Chondrocyte (in vitro differentiated cells): ENCODE results near the gene TIAM2. TPM values are rescaled to one million over a fixed set of nuclear protein-coding genes. Genes with fewer than 3 reads are reported as not detected.

Experiments
- DNase-seq: peaks from one replicate; pipeline ENCODE4 v3.0.0; 2021; ENCODE audit warnings: mixed read lengths, low spot score
- H3K27ac Mint-ChIP-seq: one replicate; pipeline ENCODE4 v1.8.0; 2021; ENCODE audit warnings: mild to moderate bottlenecking, moderate library complexity, mixed read lengths; ENCODE audit not compliant: unreplicated experiment
- H3K27me3 Mint-ChIP-seq: 2 replicates; pipeline ENCODE4 v1.8.0; 2021; ENCODE audit warnings: low read depth, mixed read lengths
- H3K36me3 Mint-ChIP-seq: 2 replicates; pipeline ENCODE4 v1.8.0; 2021; ENCODE audit warnings: low read depth, mixed read lengths
- H3K4me1 Mint-ChIP-seq: 2 replicates; pipeline ENCODE4 v1.8.0; 2021; ENCODE audit warnings: low read depth, mild to moderate bottlenecking, mixed read lengths
- H3K4me3 Mint-ChIP-seq: one replicate; pipeline ENCODE4 v1.8.0; 2021; ENCODE audit warnings: mild to moderate bottlenecking, moderate library complexity, mixed read lengths; ENCODE audit not compliant: unreplicated experiment
- H3K9me3 Mint-ChIP-seq: 2 replicates; pipeline ENCODE4 v1.8.0; 2021; ENCODE audit warnings: low read depth, mixed read lengths
- CTCF ChIP-seq: fragments of 200-600 bp; sonication (generic); IDR thresholded peaks from 2 replicates; pipeline ENCODE4 v1.5.0; 2021; ENCODE audit warnings: antibody characterized with exemption, mild to moderate bottlenecking, moderate library complexity
- total RNA-seq: library from RNA; stranded (reverse); gene quantifications from 3 replicates; pipeline ENCODE4 v1.2.1, GENCODE V29; 2021

TIAM2 gene
- total RNA-seq, 1 donor from 2014 or later: 13.8 TPM

- Mint-ChIP-seq H3K27me3 (no peaks in the 10 kb centered on the region), H3K9me3 (peaks cover 5% of the 10 kb centered on the region), H3K36me3 (peaks cover 5% of the 10 kb centered on the region), H3K27ac (no peak overlapping the region), H3K4me3 (no peak overlapping the region), H3K4me1 (no peaks in the 10 kb centered on the region)
- TF ChIP-seq CTCF: no peak
- no peak for DNase-seq
These were observed 212.1 kb downstream of the TIAM2 start for GRCh38 chr6:155207223-155207622.

GRCh38 chr6:155212106-155212505 is 217.0 kb downstream of the TIAM2 start:
- no peak overlapping the region for H3K4me3 Mint-ChIP-seq
- DNase-seq: no peak
- H3K27me3 Mint-ChIP-seq: no peaks in the 10 kb centered on the region
- no peak overlapping the region for H3K27ac Mint-ChIP-seq
- H3K4me1 Mint-ChIP-seq: no peaks in the 10 kb centered on the region
- peaks cover 5% of the 10 kb centered on the region for H3K9me3 Mint-ChIP-seq
- TF ChIP-seq CTCF: no peak
- peaks cover 7% of the 10 kb centered on the region for H3K36me3 Mint-ChIP-seq

- Mint-ChIP-seq H3K4me1 (no peaks in the 10 kb centered on the region), H3K27me3 (no peaks in the 10 kb centered on the region), H3K9me3 (peaks cover 5% of the 10 kb centered on the region), H3K27ac (no peak overlapping the region), H3K4me3 (no peak overlapping the region), H3K36me3 (peaks cover 7% of the 10 kb centered on the region)
- no peak for DNase-seq
- no peak for TF ChIP-seq CTCF
These were observed 217.7 kb downstream of the TIAM2 start for GRCh38 chr6:155212616-155213380.

- H3K27me3 Mint-ChIP-seq: no peaks in the 10 kb centered on the region
- no peak for TF ChIP-seq CTCF
These were observed 218.7 kb downstream of the TIAM2 start for GRCh38 chr6:155213611-155214372.

GRCh38 chr6:155215906-155216305 is 220.8 kb downstream of the TIAM2 start:
- Mint-ChIP-seq H3K27ac (no peak overlapping the region), H3K36me3 (peaks cover 10% of the 10 kb centered on the region), H3K27me3 (no peaks in the 10 kb centered on the region), H3K4me1 (peaks cover 9% of the 10 kb centered on the region), H3K9me3 (peaks cover 5% of the 10 kb centered on the region), H3K4me3 (no peak overlapping the region)
- TF ChIP-seq CTCF: no peak
- DNase-seq: no peak

More at GRCh38 chr6:155213611-155214372, 218.7 kb downstream of the TIAM2 start:
- DNase-seq: no peak
- Mint-ChIP-seq H3K4me3 (no peak overlapping the region), H3K4me1 (no peaks in the 10 kb centered on the region), H3K27ac (no peak overlapping the region), H3K36me3 (peaks cover 7% of the 10 kb centered on the region), H3K9me3 (peaks cover 5% of the 10 kb centered on the region)
